Mesothelial cell of epicardium (in vitro differentiated cells): ENCODE measurements around the gene SYNPO2. TPM values are rescaled to one million over a fixed set of nuclear protein-coding genes. Genes with fewer than 3 reads are reported as not detected.
A peak's percentile ranks its signal among the peaks of the same experiment; 100 is the strongest.

Experiments
- DNase-seq, 2 experiments: peaks; one replicate each; pipeline ENCODE4 v3.0.0; 2021; ENCODE audit warnings: low spot score in 2 of 2; ENCODE audit not compliant: unreplicated experiment in 2 of 2
- H3K27ac Mint-ChIP-seq: 2 replicates; pipeline ENCODE4 v1.8.0; 2021; ENCODE audit warnings: mixed read lengths
- H3K27me3 Mint-ChIP-seq: 2 replicates; pipeline ENCODE4 v1.8.0; 2021; ENCODE audit warnings: low read depth, mixed read lengths
- H3K36me3 Mint-ChIP-seq: 2 replicates; pipeline ENCODE4 v1.8.0; 2021; ENCODE audit warnings: mixed read lengths
- H3K4me1 Mint-ChIP-seq: 2 replicates; pipeline ENCODE4 v1.8.0; 2021; ENCODE audit warnings: mixed read lengths
- H3K4me3 Mint-ChIP-seq: 2 replicates; pipeline ENCODE4 v1.8.0; 2021; ENCODE audit warnings: mild to moderate bottlenecking, moderate library complexity, mixed read lengths
- H3K9me3 Mint-ChIP-seq: 2 replicates; pipeline ENCODE4 v1.8.0; 2021; ENCODE audit warnings: mixed read lengths
- total RNA-seq: library from RNA; stranded (reverse); gene quantifications from 3 replicates; pipeline ENCODE4 v1.2.1, GENCODE V29; 2021
- TF ChIP-seq, protein P1 (sequence below): fragments of 200-600 bp; sonication (generic); IDR thresholded peaks from one replicate; pipeline ENCODE4 v1.5.0; 2021; ENCODE audit warnings: antibody characterized with exemption; ENCODE audit not compliant: unreplicated experiment

The SYNPO2 gene
- total RNA-seq, 1 donor from 2014 or later: 23.4 TPM

DNA sequence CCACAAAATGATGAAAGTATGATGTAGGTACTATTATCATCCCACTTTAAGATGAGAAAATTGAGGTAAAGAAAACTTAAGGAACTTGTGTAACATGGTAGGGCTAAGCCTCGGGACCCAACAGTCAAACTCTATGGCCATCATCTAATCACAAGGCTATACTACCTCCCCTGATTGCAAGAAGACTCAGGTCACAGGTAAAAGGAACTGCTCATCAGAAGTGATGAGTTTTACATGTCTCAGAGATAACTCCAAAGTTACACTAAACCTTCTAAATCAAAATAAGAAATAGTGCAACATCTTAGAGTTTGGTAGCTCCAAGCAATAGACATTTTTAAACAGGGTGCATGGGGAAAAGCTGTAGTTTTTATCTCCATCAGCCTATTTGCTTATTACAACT lies 150.5 kb downstream of the SYNPO2 start:
- no peak overlapping the region for H3K27ac Mint-ChIP-seq

DNA sequence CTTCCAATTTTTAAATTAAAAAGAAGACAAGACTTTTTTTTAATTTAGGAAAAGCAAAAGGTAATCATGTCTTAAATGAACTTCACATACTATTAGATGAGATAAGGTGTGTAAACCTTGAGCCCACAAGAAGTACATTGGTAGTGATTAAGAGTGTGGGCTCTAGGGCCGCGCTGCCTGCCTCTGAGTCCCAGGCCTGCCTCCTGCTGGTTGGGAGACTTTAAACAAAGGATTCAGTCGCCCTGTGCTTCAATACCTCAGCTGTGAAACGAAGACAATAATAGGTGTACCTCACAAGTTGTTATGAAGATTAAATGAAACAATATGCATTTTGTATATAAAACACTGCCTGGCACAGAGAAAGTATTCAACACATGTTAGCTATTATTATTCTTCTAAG lies 151.1 kb downstream of the SYNPO2 start:
- TF ChIP-seq, protein P1, sequence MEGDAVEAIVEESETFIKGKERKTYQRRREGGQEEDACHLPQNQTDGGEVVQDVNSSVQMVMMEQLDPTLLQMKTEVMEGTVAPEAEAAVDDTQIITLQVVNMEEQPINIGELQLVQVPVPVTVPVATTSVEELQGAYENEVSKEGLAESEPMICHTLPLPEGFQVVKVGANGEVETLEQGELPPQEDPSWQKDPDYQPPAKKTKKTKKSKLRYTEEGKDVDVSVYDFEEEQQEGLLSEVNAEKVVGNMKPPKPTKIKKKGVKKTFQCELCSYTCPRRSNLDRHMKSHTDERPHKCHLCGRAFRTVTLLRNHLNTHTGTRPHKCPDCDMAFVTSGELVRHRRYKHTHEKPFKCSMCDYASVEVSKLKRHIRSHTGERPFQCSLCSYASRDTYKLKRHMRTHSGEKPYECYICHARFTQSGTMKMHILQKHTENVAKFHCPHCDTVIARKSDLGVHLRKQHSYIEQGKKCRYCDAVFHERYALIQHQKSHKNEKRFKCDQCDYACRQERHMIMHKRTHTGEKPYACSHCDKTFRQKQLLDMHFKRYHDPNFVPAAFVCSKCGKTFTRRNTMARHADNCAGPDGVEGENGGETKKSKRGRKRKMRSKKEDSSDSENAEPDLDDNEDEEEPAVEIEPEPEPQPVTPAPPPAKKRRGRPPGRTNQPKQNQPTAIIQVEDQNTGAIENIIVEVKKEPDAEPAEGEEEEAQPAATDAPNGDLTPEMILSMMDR: no peak
- Mint-ChIP-seq H3K4me1 (peaks cover 31% of the 10 kb centered on the region), H3K4me3 (no peak overlapping the region), H3K36me3 (no peaks in the 10 kb centered on the region), H3K27me3 (no peaks in the 10 kb centered on the region), H3K9me3 (no peaks in the 10 kb centered on the region), H3K27ac (no peak overlapping the region)
- DNase-seq: no peak

More for the DNA sequence above, 150.5 kb downstream of the SYNPO2 start:
- Mint-ChIP-seq H3K9me3 (no peaks in the 10 kb centered on the region), H3K27me3 (no peaks in the 10 kb centered on the region), H3K4me1 (peaks cover 31% of the 10 kb centered on the region), H3K36me3 (peaks cover 2% of the 10 kb centered on the region), H3K4me3 (no peak overlapping the region)
- TF ChIP-seq, protein P1: no peak
- no peak for DNase-seq

DNA sequence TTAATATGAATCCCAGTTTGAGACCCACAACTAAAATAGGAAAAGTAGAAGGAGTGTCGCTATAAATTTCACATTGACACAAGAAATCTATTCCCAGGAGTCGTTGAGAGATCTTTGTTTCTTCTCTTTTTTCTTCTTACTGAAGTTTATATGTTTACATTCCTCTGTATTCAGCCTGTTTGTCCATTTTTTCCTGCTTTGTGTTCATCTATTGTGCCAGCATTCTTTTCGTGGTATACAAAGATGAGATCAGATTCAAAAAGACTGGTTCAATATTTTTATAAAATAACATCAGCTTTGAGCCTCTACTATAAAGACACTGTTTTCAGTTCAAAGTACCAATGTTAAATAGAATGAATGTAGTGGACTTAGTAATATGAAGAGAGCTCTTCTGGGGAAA lies 151.6 kb downstream of the SYNPO2 start:
- TF ChIP-seq, protein P1: no peak
- H3K4me1 Mint-ChIP-seq: peaks cover 34% of the 10 kb centered on the region
- no peaks in the 10 kb centered on the region for H3K9me3 Mint-ChIP-seq
- no peak overlapping the region for H3K27ac Mint-ChIP-seq
- H3K36me3 Mint-ChIP-seq: no peaks in the 10 kb centered on the region
- DNase-seq: no peak
- no peaks in the 10 kb centered on the region for H3K27me3 Mint-ChIP-seq
- no peak overlapping the region for H3K4me3 Mint-ChIP-seq

DNA sequence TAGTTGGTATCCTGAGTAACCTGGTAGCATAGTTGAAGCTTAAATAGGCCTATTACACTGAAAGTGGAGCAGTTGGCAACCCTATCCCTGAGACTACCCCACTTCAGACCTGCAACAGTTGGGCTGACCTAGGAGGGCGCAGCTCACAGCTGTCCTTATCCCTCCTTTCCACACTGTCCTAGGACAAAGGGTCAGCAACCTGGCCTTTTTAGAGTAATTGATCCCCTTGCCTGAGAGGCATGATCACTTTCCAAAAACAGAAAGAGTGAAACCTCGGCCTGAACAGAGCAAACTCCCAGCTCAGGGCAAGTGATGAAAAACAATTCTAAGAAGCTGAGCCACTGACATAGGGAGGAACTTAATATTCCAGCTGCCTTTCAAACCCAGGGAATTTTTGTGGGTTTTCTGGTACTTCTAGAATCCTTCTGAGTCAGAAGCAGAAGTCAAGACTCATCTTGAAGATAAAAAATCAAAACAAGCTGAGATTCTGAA lies 152.1 kb downstream of the SYNPO2 start:
- H3K9me3 Mint-ChIP-seq: no peaks in the 10 kb centered on the region
- H3K27ac Mint-ChIP-seq: peak overlapping the region; percentile 59
- H3K4me3 Mint-ChIP-seq: no peak overlapping the region
- no peaks in the 10 kb centered on the region for H3K36me3 Mint-ChIP-seq
- no peaks in the 10 kb centered on the region for H3K27me3 Mint-ChIP-seq
- H3K4me1 Mint-ChIP-seq: peaks cover 37% of the 10 kb centered on the region
- DNase-seq: no peak
- TF ChIP-seq, protein P1: no peak

DNA sequence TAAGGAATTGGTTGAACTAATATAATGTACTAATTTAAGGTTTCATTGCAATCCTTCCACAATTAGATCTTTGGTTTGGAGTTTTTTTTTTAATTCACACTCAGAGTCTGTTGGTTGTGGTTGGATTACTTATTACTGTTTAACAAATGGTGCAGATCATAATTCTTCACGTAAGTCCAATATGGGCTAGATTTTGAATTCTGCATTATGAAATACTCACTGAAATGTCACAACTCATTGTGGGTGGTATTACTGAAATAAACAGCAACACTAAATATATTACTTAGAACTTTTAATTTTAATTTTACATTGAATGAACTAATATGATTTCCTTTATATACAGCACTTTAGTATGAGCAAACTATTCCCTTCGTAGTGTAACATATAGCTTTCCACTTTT lies 152.7 kb downstream of the SYNPO2 start:
- Mint-ChIP-seq H3K9me3 (no peaks in the 10 kb centered on the region), H3K4me3 (no peak overlapping the region), H3K27ac (no peak overlapping the region), H3K4me1 (peaks cover 38% of the 10 kb centered on the region), H3K36me3 (no peaks in the 10 kb centered on the region), H3K27me3 (no peaks in the 10 kb centered on the region)
- DNase-seq: no peak
- TF ChIP-seq, protein P1: no peak
